Hypothalamus (tissue), 51 donors: Measurements from ENCODE around the gene SNRPD2.
"Not testable (repeated sequence)": the region's sequence is repeated elsewhere in the genome, so short reads cannot be mapped to it uniquely, and the experiment has no call there.

Source experiments
- DNase-seq, 51 donors: peaks; one replicate each; lab custom pipeline; 2025; lab: John Stamatoyannopoulos, UW

Gene SNRPD2

DNA sequence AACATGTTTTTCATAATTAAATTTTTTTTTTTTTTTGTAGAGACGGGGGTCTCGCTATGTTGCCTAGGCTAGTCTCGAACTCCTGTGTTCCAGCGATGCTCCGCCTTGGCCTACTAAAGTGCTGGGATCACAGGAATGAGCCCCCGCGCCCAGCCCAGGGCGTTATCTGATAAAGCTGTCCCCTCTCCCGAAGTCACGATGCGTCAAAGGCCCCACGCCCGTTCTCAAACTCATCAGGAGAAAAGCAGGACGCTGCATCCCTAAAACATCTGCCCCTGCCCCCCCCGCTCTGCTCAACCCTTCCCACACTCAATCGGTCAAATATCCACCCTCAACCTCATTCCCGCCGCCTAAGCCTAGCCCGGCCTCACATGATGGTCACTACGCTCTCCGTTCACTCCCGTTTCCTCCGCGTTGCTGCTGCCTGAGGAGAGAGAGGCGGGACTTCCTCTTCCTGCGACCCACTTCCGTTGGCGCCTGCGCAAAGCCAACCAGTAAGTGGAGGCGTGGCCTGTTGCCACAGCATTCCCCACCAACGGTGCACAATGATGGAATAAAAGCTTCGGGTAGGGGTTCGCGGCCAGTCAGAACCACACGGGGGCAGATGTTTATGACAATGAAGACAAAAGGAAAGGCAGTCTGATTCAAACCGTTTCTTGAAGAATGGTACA lies at the start of gene SNRPD2:
TSS of gene SNRPD2 (minus strand) at position 438 of the 671 bp plus-strand sequence. CDS start at position 373, 65 bp downstream.
- DNase-seq: peak; percentile 69 to 100 (median 94)

DNA sequence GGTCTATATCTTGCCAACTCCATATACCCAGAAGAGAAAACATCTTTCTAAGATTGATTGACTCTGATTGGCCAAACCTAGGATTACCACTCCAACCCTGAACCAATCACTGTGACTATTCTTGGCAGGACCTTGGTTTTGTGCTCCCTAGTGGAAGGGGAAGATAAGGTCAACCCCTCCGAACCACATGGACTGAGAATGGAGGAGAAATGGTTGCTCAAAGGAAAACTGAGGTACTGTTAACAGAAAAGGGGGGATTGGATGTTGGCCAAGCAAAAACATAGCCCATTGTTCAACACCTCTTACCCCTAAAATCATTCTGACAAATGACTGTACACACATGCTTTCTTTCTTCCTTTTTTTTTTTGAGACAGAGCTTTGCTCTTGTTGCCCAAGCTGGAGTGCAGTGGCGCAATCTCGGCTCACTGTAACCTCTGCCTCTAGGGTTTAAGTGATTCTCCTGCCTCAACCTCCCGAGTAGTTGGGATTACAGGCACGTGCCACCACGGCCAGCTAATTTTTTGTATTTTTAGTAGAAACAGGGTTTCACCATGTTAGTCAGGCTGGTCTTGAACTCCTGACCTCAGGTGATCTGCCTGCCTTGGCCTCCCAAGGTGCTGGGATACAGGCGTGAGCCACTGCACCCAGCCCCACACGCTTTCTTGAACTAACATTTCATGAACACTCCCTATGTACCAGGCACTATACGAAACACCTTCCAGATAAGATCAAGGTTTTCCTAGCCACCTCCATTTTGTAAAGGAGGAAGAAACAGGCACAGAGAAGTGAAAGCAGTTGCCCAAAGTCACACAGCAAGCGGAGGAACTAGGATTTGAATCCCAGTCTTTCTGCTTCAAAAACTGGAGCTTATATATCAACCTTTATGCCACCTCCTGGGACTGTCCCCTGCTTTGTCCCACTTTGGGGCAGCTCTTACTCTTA lies 48.0 kb upstream of the SNRPD2 start:
- DNase-seq: no peak

DNA sequence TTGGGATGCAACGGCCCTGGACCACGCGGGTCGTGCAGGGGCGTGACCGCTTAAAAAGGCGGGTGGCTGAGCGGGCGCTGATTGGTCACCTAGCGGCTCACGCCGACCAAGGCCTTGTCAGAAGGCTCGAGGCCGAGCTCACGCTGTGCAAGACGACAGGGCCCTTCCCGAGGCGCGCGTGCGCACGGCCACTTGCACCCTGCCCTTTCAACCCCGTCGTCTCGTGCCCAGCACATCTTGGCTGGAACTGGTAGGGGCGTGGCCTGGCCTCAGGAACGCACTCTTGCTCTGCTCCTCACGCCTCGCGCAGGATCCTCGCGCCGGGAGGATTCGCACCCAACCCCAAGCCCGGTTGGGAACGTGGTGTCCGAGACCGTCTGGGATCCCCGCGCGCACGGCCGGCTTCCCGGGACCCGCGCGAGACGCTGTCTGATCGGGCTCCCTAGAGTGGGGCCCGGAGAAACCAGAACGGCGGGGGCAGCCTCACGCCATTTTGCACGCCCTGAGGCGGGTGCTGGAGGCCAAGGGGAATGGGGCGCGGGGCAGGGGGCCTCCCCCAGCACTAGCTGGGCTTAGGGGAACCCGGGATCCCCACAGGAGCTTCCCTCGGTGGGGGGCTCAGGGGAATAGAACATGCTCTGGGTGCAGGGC lies 41.5 kb upstream of the SNRPD2 start, which contains the start of gene MEIOSIN:
TSS of gene MEIOSIN (plus strand) at position 280 of the 651 bp plus-strand sequence. CDS start 1,938 bp downstream, outside the sequence.
- DNase-seq: no peak

DNA sequence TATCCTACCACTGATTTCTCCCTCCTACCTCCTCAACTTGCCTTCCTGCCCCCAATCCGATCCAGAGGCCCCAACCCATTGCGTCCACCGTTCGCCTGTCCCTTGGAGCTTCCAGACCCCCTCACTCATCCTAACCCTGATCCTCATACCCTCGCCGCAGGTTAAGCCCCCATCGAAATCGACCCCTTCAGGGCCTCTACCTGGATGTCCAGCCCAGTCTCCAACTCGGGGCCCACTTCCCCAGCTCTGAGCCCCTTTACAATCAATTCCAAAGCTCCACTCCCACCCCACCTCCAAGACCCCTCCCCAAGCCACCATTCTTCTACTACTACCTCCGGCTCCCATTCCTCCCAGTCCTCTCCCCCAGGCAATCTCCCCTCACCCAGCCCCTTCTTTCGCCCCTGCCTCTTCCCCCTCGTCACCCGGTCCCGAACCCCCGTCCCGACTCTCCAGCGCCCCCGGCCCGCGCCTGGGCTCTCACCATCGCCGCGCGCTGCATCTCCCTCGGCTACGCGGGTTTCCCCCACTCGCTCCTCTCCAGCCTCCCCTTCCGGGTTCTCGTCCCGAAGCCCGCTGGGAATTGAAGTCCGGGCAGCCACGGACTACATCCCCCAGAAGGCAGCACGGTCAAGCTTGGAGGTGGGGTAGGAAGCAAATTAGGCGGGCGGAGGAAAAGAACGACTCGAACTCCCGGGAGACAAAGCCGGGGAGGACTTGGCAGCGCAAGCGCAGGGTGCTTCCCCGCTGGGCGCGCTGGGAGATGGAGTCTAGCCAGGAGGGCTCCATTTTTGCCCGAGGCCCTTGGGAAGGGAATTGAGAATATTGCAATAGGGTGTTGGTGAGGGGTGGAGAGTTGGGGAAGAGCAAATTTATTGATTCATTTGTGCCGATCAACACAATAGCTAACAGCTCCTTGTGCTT lies 38.9 kb upstream of the SNRPD2 start, which contains the start of gene FBXO46:
TSS of gene FBXO46 (minus strand) at position 529 of the 921 bp plus-strand sequence. CDS start 17,401 bp downstream, outside the sequence.
- peak; percentile 77 to 99 (median 97) for DNase-seq

DNA sequence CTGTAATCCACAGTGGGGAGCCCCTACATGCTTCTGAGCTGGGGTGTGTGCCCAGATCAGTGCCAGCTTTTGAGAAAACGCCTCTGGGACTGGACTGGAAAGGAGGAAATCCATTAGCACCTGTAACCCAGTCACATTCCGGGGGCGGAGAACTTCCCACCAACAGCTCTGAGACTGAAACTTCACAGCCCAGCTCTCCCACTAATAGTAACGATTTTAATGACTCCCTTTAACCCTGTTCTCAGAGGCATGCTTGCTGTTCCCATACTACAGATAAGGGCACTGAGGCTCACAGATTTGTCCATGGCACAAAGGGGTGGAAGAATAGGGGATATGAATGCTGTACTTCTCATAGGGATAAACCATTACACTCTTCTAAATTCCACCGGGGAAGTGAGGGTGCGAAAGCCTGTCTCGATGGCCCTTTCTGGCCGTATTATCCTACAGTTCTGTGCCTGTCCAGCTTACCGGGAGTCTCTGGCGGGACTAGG lies 38.1 kb upstream of the SNRPD2 start:
- peak in 1 of 51 donors; percentile 30 for DNase-seq

DNA sequence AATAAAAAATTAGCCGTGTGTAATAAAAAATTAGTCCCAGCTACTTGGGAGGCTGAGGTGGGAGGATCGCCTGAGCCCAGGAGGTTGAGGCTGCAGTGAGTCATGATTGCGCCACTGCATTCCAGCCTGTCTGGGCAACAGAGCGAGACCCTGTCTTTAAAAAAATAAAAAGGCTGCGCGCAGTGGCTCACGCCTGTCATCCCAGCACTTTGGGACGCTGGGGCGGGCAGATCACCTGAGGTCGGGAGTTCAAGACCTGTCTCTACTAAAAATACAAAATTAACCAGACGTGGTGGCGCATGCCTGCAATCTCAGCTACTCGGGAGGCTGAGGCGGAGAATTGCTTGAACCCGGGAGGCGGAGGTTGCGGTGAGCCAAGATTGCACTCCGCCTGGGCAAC lies 36.9 kb upstream of the SNRPD2 start:
- DNase-seq: not testable (repeated sequence)

DNA sequence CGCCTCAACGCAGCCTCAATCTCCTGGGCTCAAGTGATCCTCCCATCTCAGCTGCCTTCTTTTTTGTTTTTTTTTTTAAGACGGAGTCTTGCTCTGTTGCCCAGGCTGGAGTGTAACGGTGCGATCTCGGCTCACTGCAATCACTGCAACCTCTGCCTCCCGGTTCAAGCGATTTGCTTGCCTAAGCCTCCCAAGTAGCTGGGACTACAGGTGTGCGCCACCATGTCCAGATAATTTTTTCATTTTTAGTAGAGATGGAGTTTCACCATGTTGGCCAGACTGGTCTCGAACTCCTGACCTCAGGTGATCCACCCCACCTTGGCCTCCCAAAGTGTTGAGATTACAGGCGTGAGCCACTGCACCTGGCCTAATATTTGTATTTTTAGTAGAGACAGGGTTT lies 28.3 kb upstream of the SNRPD2 start:
- not testable (repeated sequence) for DNase-seq

DNA sequence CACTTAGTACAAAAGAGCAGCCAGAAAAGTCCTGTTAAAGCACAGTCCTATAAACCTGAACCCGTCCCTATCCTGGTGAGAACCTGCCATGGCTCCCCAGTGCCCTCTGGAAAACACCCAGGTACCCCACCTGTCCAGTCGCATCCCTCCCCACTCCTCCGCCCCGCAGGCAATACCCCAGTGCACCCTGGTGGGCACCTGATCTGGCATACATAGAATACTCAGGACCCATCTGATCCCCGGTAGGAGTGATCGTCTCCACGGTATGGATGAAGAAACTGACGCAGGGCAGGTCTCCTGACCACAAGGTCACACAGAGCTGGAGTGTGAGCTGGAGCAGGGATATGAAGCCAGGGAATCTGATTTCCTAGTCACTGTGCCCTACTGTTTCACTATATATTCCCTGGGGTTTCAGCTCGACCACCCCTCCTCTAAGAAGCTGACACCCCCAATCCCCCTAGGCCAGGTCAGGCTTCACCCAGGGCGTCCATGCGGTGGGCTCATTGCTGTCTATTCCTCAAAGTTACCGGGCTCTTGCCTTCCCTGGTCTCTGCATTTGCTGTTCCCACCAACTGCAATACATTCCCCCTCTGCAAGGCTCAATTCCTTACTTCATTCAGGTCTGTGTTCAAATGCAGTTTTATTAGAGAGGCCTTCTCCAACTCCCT lies 26.4 kb upstream of the SNRPD2 start:
- peak in 4 of 51 donors; percentile 2 to 39 (median 26) for DNase-seq

DNA sequence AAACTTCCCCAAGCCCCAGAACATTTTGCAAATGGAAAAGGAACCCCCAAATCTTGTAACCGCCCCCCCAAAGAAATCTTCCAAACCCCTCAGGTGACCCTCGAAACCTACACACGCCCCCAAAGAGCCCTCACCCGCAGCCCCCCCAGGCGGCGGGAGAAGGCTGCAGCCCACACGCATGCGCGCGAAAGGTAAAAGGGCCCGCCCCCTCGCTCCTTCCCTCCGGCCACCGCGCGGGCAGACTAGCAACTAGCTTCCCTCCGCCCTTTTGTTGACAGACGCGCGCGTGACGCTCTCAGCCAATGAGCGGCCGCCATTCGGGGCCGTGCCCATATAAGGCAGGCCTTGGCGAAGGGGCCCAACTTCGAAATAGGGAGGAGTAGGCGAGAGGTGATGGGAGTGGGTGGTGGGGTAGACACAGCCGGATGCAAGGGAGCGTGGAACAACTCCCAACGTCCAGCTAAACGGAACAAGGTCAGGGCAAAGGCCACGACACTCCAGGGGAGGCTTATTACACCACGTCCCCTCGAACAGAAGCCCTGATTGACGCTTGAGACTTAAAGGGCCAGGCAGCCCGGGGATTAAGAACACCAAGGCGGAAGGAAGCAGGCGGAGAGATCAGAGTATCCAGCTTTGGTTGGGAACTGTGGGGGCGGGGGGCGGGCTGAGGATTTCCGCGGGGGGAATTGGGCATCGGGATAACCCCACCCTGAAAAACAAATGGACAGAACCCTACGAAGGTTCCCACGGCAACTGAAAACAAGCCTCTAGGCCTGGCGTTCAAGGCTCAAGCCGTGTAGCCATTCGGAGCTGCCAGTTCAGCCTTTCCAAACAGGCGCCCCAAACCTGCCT lies 25.6 kb upstream of the SNRPD2 start:
- DNase-seq: peak; percentile 89 to 100 (median 99)

DNA sequence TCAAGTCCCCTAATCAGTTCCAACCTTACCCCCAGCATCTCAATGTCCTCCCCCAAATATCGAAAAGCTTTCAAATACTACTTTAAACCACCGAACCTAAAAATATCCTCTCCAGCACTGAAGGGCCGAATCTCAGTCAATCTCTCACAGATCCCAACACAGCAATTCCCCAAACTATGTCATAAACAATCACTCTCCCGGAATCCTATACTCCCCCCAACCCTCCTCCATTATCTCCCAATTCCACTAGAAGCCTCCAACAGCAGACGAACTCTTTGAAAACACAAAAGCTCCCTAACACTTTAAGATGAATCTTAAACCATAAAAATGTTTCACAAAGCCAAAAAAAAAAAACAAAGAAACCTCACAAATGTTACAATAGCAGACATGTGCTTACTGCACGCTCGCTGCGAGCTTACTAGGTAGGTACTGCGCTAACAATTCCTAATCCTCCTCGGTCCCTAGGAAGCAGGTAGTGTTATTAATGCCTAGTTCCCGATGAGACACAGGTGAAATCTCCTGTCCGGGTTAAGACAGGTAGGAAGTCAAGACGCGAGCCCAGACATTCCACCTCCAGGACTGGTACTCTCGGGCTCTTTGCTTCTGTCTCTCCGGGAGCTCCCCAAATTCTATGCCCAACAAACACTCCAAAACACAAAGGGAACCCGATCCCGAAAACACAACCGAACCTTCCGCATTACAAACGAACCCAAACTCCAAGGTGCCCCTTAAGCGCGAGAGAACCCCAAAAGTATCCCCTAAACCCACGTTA lies 24.8 kb upstream of the SNRPD2 start:
- peak in 15 of 51 donors; percentile 19 to 86 (median 32) for DNase-seq

DNA sequence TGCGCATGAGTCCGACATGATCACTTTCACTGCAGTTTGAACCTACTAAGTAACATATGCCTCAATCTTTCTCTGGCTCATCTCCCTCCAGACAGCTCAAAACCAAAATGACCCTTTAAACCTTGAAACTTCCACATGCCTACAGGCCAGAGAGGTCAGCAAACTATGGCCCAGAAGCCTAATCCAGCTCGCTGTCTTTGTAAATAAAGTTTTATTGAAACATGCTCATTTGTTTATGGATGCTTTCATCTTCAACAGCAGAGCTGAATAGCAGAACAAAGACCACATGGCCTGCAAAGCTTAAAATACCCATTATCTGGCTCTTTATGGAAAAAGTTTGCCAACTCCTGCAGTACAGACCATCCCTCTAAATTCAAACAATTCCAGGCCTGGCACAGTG lies 23.4 kb upstream of the SNRPD2 start:
- no peak for DNase-seq

DNA sequence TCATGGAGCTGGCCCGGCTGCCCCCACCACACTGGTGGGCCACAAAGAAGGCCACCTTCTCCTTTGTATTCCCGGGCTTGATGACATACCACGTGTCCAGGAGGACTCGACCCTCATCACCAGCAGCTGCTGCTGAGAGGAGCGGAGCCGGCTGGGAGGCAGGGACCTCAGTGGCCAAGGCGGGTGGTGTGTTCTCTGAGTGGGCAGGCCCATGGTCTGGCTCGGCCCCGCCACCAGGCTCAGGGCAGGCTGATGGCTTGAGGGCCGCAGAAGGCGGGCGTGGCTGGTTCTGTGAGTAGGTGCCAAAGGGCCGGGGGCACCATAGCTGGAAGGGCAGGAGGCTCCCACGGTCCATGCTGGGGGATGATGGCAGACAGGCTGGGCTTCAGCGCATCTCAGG lies 21.4 kb upstream of the SNRPD2 start:
- no peak for DNase-seq

DNA sequence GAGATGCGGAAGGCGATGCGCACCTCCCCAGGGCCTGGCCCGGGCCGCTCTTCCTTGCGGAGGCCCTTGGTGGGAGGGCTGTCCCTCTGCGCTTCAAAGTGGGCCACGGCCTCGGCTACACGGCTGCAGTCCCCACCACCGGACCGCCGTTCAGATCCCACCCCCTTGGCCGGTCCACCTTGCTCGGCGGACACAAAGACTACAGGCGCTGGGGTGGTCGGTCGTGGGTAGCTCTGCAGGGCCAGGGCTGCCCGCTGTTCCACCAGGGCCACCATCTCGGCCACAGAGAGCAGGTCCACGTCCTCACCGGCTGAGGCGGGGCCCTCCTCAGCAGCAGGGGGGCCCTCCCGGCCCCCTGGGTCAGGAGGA lies 20.9 kb upstream of the SNRPD2 start:
- no peak for DNase-seq

DNA sequence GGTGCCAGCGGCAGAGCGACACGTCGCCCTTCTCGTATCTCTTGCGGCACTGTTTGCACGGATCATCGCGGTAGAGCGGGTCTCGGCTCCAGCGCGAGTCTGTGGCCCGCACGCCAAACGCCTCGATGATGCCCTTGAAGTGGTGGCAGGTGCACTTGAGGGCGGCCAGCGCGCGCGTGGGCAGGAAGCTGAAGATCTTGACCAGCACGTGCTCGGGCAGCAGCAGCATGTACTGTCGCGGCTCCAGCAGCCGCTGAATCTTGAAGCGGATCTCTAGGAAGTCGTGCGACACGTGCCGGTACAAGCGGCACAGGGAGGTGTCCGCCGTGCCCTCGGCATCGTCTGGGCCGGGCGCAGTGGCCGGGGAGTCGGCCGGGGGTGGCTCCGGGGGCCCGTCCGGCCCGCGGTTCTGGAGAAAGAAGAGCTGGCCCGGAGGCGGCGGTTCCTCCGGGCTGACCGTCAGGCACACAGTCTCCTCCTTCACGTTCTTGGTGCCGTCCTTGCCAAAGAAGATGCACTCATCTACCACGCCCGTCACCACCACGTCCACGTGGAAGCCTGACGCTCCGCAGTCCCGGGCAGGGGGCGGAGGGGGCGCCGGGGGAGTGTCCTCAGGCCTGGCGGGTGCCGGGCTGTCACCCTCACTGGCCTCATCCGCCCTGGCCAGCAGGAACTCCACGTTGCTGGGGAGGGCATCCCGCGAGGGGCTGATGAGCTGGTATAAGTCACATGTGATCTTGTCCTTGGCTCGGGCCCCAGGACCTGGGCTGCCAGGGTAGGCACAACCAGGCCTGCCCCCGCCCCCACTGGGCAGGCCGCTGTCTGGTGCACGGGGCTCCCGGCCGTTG lies 20.3 kb upstream of the SNRPD2 start:
- no peak for DNase-seq

DNA sequence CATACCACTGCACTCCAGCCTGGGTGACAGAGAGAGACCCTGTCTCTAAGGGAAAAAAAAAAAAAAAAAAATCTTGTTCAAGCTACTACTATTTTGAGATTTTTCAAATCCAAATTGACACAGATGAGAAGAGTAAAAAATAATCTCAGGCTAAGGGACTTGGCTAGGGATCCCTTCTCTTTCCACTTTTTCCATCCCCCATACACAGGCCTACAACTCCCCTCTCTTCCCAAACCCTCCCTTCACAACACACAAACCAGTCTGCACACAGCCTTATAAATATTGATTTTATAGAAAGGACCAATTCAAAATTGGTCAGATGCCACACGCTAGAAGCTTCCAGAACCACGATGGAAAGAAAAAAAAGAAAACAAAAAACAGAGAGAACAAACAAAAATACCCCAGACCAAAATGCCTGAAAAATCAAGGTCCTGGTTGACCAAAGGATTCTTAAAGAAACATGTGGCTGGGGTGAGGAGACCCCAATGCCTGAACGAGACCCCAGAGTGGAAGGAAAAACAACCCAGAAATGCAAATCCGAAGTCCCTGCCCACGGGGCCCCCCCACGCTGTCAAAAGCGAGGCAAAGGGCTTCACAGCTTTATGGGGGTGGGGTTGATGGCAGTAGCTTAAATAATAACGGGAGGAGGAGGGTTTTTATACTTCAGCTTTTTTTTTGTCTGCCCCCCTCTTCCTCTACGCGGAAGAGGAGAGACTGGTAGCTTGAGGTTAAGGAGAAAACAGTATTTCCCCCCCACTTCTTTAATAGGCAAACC lies 18.8 kb upstream of the SNRPD2 start:
- DNase-seq: no peak
